K562 (cell line): ENCODE data around the gene PPP1R14C. TPM values are rescaled to one million over a fixed set of nuclear protein-coding genes. Genes with fewer than 3 reads are reported as not detected.

Experiments used
- BRD4 ChIP-seq: fragments of 200-600 bp; sonication (generic); IDR thresholded peaks from 2 replicates; pipeline ENCODE4 v1.6.1; 2017; ENCODE audit warnings: inconsistent platforms
- CBFA2T2 ChIP-seq: fragments of 450-650 bp; conservative IDR thresholded peaks from 2 replicates; pipeline ENCODE4 v1.6.1; 2017; ENCODE audit warnings: mild to moderate bottlenecking
- DMBX1 ChIP-seq: fragments of 250-450 bp; sonication (Bioruptor Pico); IDR thresholded peaks from 2 replicates; pipeline ENCODE4 v1.8.0; 2022; ENCODE audit warnings: inconsistent platforms, mild to moderate bottlenecking, moderate library complexity, borderline replicate concordance
- EHMT2 ChIP-seq: fragments of 450-650 bp; IDR thresholded peaks from 2 replicates; pipeline ENCODE4 v1.6.1; 2018; ENCODE audit warnings: antibody characterized with exemption
- FOS ChIP-seq: IDR thresholded peaks from 3 replicates; pipeline ENCODE4 v1.6.1; 2011; ENCODE audit not compliant: insufficient read length; ENCODE audit errors: extremely low read depth
- FOSL1 ChIP-seq: fragments of 200-800 bp; sonication (Bioruptor generic); conservative IDR thresholded peaks from 2 replicates; pipeline ENCODE4 v1.6.1; 2016; ENCODE audit warnings: missing genetic modification characterization, missing compliant biosample characterization
- GABPB2 ChIP-seq: fragments of 250-450 bp; sonication (Bioruptor Pico); conservative IDR thresholded peaks from 2 replicates; pipeline ENCODE4 v1.5.1; 2021; ENCODE audit warnings: mild to moderate bottlenecking
- HDAC8 ChIP-seq: fragments of 450-650 bp; IDR thresholded peaks from 2 replicates; pipeline ENCODE4 v1.6.1; 2016; ENCODE audit warnings: mild to moderate bottlenecking, missing genetic modification characterization, moderate library complexity, missing compliant biosample characterization
- HEY1 ChIP-seq: fragments of 250-450 bp; sonication (Bioruptor Pico); IDR thresholded peaks from 2 replicates; pipeline ENCODE4 v1.5.0; 2020; ENCODE audit warnings: mild to moderate bottlenecking, moderate library complexity, borderline replicate concordance
- HNRNPUL1 ChIP-seq: fragments of 200-400 bp; formaldehyde crosslinking; IDR thresholded peaks from 2 replicates; pipeline ENCODE4 v1.6.1; 2017; ENCODE audit warnings: low read length
- JUN ChIP-seq, 2 experiments: sonication (generic) in 1 of 2; formaldehyde crosslinking in 1 of 2; IDR thresholded peaks; 2 replicates each; pipeline versions ENCODE4 v1.6.1 to v1.8.0; 2012 to 2022; ENCODE audit warnings: borderline replicate concordance in 2 of 2, mild to moderate bottlenecking in 2 of 2, improper control_type of control experiment in 1 of 2, low read depth in 1 of 2, low read length in 1 of 2, missing genetic modification reagents in 1 of 2
- KDM1A ChIP-seq, 2 experiments: fragments of 450-650 bp; IDR thresholded peaks; 2 replicates each; pipeline ENCODE4 v1.6.1; 2016; ENCODE audit warnings: mild to moderate bottlenecking in 2 of 2
- KLF6 ChIP-seq: fragments of 250-450 bp; sonication (Bioruptor Pico); IDR thresholded peaks from 2 replicates; pipeline ENCODE4 v1.4.0; 2020; ENCODE audit warnings: mild to moderate bottlenecking, moderate library complexity, borderline replicate concordance
- LEF1 ChIP-seq: fragments of 450-650 bp; IDR thresholded peaks from 2 replicates; pipeline ENCODE4 v1.6.1; 2016; ENCODE audit warnings: mild to moderate bottlenecking
- POLR2G ChIP-seq: fragments of 200-400 bp; formaldehyde crosslinking; IDR thresholded peaks from 2 replicates; pipeline ENCODE4 v1.6.1; 2017; ENCODE audit warnings: low read depth, mild to moderate bottlenecking, antibody characterized with exemption, low read length, moderate library complexity
- SIN3B ChIP-seq: fragments of 450-650 bp; IDR thresholded peaks from 2 replicates; pipeline ENCODE4 v1.6.1; 2017; ENCODE audit warnings: low read depth, mild to moderate bottlenecking, moderate library complexity
- TFAM ChIP-seq: fragments of 250-450 bp; sonication (Bioruptor Pico); conservative IDR thresholded peaks from 2 replicates; pipeline ENCODE4 v1.5.0; 2021; ENCODE audit warnings: mild to moderate bottlenecking, moderate library complexity
- USF1 ChIP-seq: sonication (generic); formaldehyde crosslinking; IDR thresholded peaks from 2 replicates; pipeline ENCODE4 v1.9.0; 2022; ENCODE audit warnings: mild to moderate bottlenecking, missing genetic modification reagents
- XRCC3 ChIP-seq: fragments of 450-650 bp; IDR thresholded peaks from 2 replicates; pipeline ENCODE4 v1.6.1; 2017; ENCODE audit warnings: mild to moderate bottlenecking, moderate library complexity
- ZC3H4 ChIP-seq: sonication (generic); formaldehyde crosslinking; IDR thresholded peaks from 2 replicates; pipeline ENCODE4 v1.9.0; 2021; ENCODE audit warnings: missing genetic modification reagents, borderline replicate concordance
- ZNF140 ChIP-seq: fragments of 250-450 bp; sonication (Bioruptor Pico); IDR thresholded peaks from 2 replicates; pipeline ENCODE4 v1.8.0; 2021; ENCODE audit warnings: moderate library complexity, mild to moderate bottlenecking, inconsistent platforms
- polyA plus RNA-seq, 8 experiments: library from polyadenylated mRNA; depleted of rRNA in 4 of 8; stranded (reverse) in 5 of 8; unstranded in 3 of 8; fragments of >200 nt; fragmentation: Nextera tagmentation in 2 of 8; fragmentation: Illumina TruSeq in 1 of 8; extraction: Ambion mirVana in 2 of 8; extraction: Trizol in 1 of 8; gene quantifications; 2 replicates each; pipeline versions ENCODE4 v1.2.1 to v1.2.3, GENCODE V29; 2011 to 2014; ENCODE audit warnings: inconsistent platforms in 1 of 8, missing spikeins in 1 of 8
- total RNA-seq, 7 experiments: library from RNA; depleted of rRNA in 6 of 7; stranded (reverse); fragments of >200 nt in 6 of 7; fragmentation: Illumina TruSeq in 2 of 7; extraction: Trizol in 2 of 7; gene quantifications; 2 replicates each; pipeline versions ENCODE4 v1.2.1 to v1.2.3, GENCODE V29; 2011 to 2021; ENCODE audit warnings: low replicate concordance in 1 of 7
- TF ChIP-seq, protein P1 (sequence below): fragments of 250-450 bp; sonication (Bioruptor Pico); IDR thresholded peaks from 2 replicates; pipeline ENCODE4 v1.5.0; 2021; ENCODE audit warnings: mild to moderate bottlenecking, moderate library complexity
- TF ChIP-seq, protein P2 (sequence below): fragments of 450-650 bp; formaldehyde crosslinking; conservative IDR thresholded peaks from 2 replicates; pipeline ENCODE4 v1.4.0; 2022; ENCODE audit warnings: mild to moderate bottlenecking, missing genetic modification characterization

Gene PPP1R14C
- total and polyA plus RNA-seq, 9 of the 15 experiments (the other 6 are each of a cell fraction or from before 2014, with no cell fraction given) = 4.5 to 16.6 (median 11.9) TPM

DNA sequence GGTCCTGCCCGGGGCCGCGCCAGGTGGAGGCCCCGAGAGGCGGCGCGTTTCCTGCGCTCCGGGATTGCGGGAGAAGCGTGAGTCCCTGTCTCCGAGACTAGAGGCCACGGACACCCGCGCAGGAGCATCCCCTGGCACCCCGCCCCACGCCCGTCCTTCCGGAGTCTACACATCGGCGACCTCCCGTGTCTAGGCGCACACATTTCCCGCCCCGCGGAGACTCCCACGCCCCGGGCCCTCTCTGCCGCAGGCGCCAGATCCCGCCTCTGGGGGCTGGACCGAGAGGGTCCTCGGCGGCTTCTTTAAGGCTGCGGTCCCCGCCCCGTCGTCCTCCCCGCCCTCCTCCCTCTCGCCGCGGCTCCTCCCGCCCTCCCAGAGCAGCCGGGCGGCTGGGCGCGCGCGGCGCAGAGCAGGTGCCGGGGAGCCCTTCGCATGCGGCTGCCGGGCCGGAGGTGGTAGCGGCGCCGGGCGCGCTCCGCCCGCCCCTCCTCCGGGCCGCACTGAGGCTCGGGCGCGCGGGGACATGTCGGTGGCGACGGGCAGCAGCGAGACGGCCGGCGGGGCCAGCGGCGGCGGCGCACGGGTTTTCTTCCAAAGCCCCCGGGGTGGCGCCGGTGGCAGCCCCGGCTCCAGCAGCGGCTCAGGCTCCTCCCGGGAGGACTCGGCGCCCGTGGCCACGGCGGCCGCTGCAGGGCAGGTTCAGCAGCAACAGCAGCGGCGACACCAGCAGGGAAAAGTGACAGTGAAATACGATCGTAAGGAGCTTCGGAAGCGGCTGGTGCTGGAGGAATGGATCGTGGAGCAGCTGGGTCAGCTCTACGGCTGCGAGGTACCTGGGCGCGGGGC is at the start of gene PPP1R14C (continued):
- TF ChIP-seq, protein P1, sequence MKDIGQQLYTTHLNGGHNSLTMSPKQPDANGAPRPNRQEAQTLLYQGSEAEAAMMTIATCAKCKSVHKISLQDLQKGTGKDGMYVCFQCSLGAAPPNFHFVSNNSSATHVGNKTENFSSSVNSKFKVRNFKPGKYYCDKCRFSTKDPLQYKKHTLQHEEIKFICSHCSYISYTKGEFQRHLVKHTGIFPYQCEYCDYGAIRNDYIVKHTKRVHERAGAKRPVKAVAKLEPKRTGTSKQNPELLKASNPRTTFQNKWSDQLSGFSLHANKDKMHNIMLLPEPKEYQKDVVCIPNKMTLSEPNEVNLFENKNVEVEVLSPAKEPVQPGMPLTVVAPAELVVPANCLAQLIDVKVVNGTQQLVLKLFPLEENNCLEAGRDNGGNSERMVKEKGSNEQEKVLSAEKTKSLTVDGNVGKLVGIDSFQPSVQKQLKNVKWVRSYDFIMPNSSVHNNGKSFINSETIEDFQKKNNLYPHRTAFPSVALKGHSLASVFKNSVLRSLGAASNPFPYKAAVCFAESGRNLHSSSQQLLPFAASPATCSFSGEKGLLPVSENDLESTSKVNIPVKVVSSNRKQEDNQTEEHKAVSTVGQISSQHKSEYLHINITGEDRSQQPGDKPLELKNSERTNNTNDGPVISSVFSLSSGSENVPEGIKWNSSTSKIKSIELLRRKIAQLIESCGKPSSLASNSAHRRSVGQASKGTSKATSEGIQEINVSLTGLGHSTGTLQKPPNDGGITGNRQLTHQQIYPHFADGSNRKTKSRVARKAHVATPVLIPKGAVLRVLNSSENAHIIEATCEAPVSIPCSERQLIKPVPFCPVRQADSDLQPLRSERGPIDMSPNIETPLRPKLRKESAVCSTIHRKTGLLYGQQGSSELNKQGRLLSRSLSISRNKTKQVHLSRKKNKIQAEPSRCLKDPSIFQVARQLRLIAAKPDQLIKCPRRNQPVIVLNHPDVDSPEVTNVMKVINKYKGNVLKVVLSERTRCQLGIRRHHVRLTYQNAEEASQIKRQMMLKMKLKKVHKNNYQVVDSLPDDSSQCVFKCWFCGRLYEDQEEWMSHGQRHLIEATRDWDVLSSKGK = no peak
- TF ChIP-seq HDAC8 (tag) (no peak), HNRNPUL1 (no peak), CBFA2T2 (no peak), FOSL1 (tag) (no peak), TFAM (CRISPR knock-in tag) (no peak), EHMT2 (no peak), DMBX1 (CRISPR knock-in tag) (no peak), POLR2G (peak; percentile 83), HEY1 (CRISPR knock-in tag) (no peak), LEF1 (no peak), BRD4 (no peak), ZC3H4 (CRISPR knock-in tag) (no peak), SIN3B (peak; percentile 52; the same call in 1 of the 2 replicates), XRCC3 (no peak), GABPB2 (CRISPR knock-in tag) (no peak), KDM1A (IDR thresholded peaks at IDR 0.05) (no peak), JUN (IDR thresholded peaks at IDR 0.05; ENCODE audit: borderline replicate concordance, low read depth, low read length) (no peak), JUN (CRISPR knock-in tag; IDR thresholded peaks at IDR 0.05; ENCODE audit: borderline replicate concordance) (peak; percentile 82; the same call in 1 of the 2 replicates), ZNF140 (CRISPR knock-in tag) (no peak), FOS (no peak), USF1 (CRISPR knock-in tag) (no peak), KLF6 (CRISPR knock-in tag) (no peak)
- TF ChIP-seq, protein P2, sequence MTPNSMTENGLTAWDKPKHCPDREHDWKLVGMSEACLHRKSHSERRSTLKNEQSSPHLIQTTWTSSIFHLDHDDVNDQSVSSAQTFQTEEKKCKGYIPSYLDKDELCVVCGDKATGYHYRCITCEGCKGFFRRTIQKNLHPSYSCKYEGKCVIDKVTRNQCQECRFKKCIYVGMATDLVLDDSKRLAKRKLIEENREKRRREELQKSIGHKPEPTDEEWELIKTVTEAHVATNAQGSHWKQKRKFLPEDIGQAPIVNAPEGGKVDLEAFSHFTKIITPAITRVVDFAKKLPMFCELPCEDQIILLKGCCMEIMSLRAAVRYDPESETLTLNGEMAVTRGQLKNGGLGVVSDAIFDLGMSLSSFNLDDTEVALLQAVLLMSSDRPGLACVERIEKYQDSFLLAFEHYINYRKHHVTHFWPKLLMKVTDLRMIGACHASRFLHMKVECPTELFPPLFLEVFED (CRISPR knock-in tag) = no peak
